Measurements from ENCODE around the gene ZNF263. TPM values are rescaled to one million over a fixed set of nuclear protein-coding genes. Genes with fewer than 3 reads are reported as not detected.

Gene ZNF263
- total RNA-seq, 6 experiments from 2014 or later: 7.1 to 13.9 (median 11.0) TPM

GRCh38 chr16:3276679-3277078 is 6.6 kb upstream of the ZNF263 start:
- no peak for TF ChIP-seq POLR2A (IDR thresholded peaks at IDR 0.05)
- TF ChIP-seq, protein P1, sequence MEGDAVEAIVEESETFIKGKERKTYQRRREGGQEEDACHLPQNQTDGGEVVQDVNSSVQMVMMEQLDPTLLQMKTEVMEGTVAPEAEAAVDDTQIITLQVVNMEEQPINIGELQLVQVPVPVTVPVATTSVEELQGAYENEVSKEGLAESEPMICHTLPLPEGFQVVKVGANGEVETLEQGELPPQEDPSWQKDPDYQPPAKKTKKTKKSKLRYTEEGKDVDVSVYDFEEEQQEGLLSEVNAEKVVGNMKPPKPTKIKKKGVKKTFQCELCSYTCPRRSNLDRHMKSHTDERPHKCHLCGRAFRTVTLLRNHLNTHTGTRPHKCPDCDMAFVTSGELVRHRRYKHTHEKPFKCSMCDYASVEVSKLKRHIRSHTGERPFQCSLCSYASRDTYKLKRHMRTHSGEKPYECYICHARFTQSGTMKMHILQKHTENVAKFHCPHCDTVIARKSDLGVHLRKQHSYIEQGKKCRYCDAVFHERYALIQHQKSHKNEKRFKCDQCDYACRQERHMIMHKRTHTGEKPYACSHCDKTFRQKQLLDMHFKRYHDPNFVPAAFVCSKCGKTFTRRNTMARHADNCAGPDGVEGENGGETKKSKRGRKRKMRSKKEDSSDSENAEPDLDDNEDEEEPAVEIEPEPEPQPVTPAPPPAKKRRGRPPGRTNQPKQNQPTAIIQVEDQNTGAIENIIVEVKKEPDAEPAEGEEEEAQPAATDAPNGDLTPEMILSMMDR (IDR thresholded peaks at IDR 0.05): no peak
- Histone ChIP-seq H3K36me3 (no peaks in the 10 kb centered on the region), H3K27me3 (no peaks in the 10 kb centered on the region), H3K27ac (no peak overlapping the region), H3K4me3 (no peak overlapping the region), H3K4me1 (peaks cover 0 to 1% (median 0%) of the 10 kb centered on the region in 4 donors), H3K9me3 (no peaks in the 10 kb centered on the region)
- DNase-seq (no peak), ATAC-seq (no peak)
- 76% methylated on average over 4 of the region's 5 CpGs for WGBS (ENCODE audit: insufficient coverage, low coverage, low lambda C conversion rate, missing lambda C conversion rate)
- intact Hi-C loops (cut with DNase I): no loop called here

DNA sequence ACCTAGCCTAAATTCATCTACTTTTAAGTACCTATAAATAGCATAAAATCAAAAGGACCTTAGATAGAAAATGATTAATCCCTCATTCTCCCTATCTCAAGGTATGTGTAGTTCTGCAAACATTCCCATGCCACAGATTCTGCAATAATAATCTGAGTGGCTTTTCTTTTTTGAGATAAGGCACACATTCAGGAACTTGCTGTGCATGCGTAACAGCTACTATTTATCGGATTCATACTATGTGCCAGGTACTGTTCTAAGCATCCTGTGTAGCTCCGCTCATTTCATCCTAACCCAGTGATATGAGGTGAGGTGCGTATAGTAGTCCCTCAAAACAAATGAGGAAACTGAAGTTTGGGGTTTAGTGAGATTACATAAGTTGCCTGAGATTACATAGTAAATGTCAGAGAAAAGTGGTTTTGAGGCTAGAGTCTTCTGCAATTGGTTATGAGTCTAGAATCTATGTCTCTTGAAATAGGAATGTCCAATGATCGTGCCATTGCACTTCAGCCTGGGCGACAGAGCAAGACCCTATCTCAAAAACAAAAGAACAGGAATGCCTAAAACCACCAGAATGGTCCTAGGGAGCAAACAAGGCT is 2.0 kb upstream of the ZNF263 start:
- Histone ChIP-seq H3K27me3 (no peaks in the 10 kb centered on the region), H3K9me3 (peaks cover 0 to under 1% (median 0%) of the 10 kb centered on the region in 4 donors), H3K4me3 (no peak overlapping the region), H3K27ac (no peak overlapping the region), H3K4me1 (peaks cover 0 to 21% (median 3%) of the 10 kb centered on the region in 4 donors), H3K36me3 (peaks cover 0 to 6% (median 6%) of the 10 kb centered on the region in 4 donors)
- TF ChIP-seq, protein P1 (IDR thresholded peaks at IDR 0.05): no peak
- TF ChIP-seq POLR2A (IDR thresholded peaks at IDR 0.05): no peak
- intact Hi-C loops (cut with DNase I): loop anchor here in 1 of 2 donors (10.0 kb wide), 1 partner anchor 213 kb away; the partner anchor contains the start of gene C16orf90
- WGBS (ENCODE audit: insufficient coverage, low coverage, low lambda C conversion rate, missing lambda C conversion rate): 77% methylated on average over 5 of the region's 6 CpGs
- no peak for DNase-seq
- no peak for ATAC-seq

GRCh38 chr16:3282103-3282729 is 1.1 kb upstream of the ZNF263 start:
- no peaks in the 10 kb centered on the region for H3K27me3 ChIP-seq
- 27% methylated on average over 14 of the region's 29 CpGs for WGBS (ENCODE audit: insufficient coverage, low coverage, low lambda C conversion rate, missing lambda C conversion rate)
- peaks cover 0 to 12% (median 8%) of the 10 kb centered on the region in 4 donors for H3K36me3 ChIP-seq
- DNase-seq (no peak), ATAC-seq (peak; percentile 25 to 49 (median 34))
- peaks cover 0 to 21% (median 3%) of the 10 kb centered on the region in 4 donors for H3K4me1 ChIP-seq
- TF ChIP-seq, protein P1 (IDR thresholded peaks at IDR 0.05): no peak
- TF ChIP-seq POLR2A (IDR thresholded peaks at IDR 0.05): no peak
- intact Hi-C loops (cut with DNase I): loop anchor here in 1 of 2 donors (10.0 kb wide), 1 partner anchor 213 kb away; the partner anchor contains the start of gene C16orf90
- peak overlapping the region; percentile 73 to 98 (median 90) for H3K4me3 ChIP-seq
- peak overlapping the region; percentile 98 to 99 (median 98) for H3K27ac ChIP-seq
- H3K9me3 ChIP-seq: peaks cover 0 to 3% (median 1%) of the 10 kb centered on the region in 4 donors

- peaks cover 0 to 24% (median 11%) of the 10 kb centered on the region in 4 donors for H3K36me3 ChIP-seq
- H3K9me3 ChIP-seq: peaks cover 0 to 7% (median 2%) of the 10 kb centered on the region in 4 donors
- ATAC-seq (no peak), DNase-seq (peak in 1 of 3 donors; percentile 64)
- H3K27ac ChIP-seq: peak overlapping the region; percentile 98 to 99 (median 98)
- peaks cover 0 to 21% (median 3%) of the 10 kb centered on the region in 4 donors for H3K4me1 ChIP-seq
- TF ChIP-seq POLR2A (IDR thresholded peaks at IDR 0.05): peak; percentile 0
- TF ChIP-seq, protein P1 (IDR thresholded peaks at IDR 0.05): no peak
- intact Hi-C loops (cut with DNase I): loop anchor here in 1 of 2 donors (10.0 kb wide), 1 partner anchor 211 kb away; the partner anchor contains the start of gene C16orf90
- peak overlapping the region; percentile 73 to 98 (median 90) for H3K4me3 ChIP-seq
- 20% methylated on average over 16 of the region's 56 CpGs for WGBS (ENCODE audit: insufficient coverage, low coverage, low lambda C conversion rate, missing lambda C conversion rate)
- H3K27me3 ChIP-seq: no peaks in the 10 kb centered on the region
Observed at GRCh38 chr16:3283543-3284447, 504 bp downstream of the ZNF263 start.

Measured in right lobe of liver (tissue), 6 donors.